ENCODE results near the gene RSPRY1. TPM values are rescaled to one million over a fixed set of nuclear protein-coding genes. Genes with fewer than 3 reads are reported as not detected.
A peak's percentile ranks its signal among the peaks of the same experiment; 100 is the strongest.

Gene RSPRY1
- total RNA-seq, 1 donor from 2014 or later, result 46.6 TPM

DNA sequence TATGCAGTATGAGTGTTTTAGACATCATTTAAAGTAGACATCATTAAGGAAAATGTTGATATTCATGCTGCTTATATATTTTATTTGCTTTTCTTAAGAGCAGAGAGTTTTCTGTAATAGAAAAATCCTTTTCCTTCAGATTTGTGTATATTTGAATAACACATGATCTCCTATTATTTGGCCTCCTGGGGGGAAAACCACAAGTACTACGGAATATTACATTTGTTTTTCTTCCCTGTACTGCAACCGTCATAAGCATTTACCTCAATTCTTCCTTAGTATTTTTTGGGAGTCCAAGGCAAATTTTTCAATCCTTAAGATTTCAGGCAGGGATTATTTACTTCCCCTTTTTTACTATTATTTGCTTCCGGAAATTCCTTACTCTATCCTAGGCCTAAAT, 6.0 kb downstream of the RSPRY1 start:
- H3K27ac Mint-ChIP-seq, result no peak overlapping the region
- no peaks in the 10 kb centered on the region for H3K9me3 ChIP-seq (ENCODE audit: low read depth)
- no peak for TF ChIP-seq EZH2 (IDR thresholded peaks at IDR 0.05)
- TF ChIP-seq, protein P1, sequence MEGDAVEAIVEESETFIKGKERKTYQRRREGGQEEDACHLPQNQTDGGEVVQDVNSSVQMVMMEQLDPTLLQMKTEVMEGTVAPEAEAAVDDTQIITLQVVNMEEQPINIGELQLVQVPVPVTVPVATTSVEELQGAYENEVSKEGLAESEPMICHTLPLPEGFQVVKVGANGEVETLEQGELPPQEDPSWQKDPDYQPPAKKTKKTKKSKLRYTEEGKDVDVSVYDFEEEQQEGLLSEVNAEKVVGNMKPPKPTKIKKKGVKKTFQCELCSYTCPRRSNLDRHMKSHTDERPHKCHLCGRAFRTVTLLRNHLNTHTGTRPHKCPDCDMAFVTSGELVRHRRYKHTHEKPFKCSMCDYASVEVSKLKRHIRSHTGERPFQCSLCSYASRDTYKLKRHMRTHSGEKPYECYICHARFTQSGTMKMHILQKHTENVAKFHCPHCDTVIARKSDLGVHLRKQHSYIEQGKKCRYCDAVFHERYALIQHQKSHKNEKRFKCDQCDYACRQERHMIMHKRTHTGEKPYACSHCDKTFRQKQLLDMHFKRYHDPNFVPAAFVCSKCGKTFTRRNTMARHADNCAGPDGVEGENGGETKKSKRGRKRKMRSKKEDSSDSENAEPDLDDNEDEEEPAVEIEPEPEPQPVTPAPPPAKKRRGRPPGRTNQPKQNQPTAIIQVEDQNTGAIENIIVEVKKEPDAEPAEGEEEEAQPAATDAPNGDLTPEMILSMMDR (IDR thresholded peaks at IDR 0.05), result no peak
- no peak for TF ChIP-seq EZH2phosphoT487 (IDR thresholded peaks at IDR 0.05)
- H3K4me1 Mint-ChIP-seq, result peaks cover 29% of the 10 kb centered on the region
- peaks cover 19% of the 10 kb centered on the region for H3K36me3 Mint-ChIP-seq
- H3F3A ChIP-seq (ENCODE audit: low read depth), result peaks cover 4% of the 10 kb centered on the region
- no peak overlapping the region for H3K4me3 ChIP-seq
- no peak overlapping the region for H2AFZ ChIP-seq (replicated peaks)
- H3K9me3 Mint-ChIP-seq, result no peaks in the 10 kb centered on the region
- peaks cover 8% of the 10 kb centered on the region for H3K4me1 ChIP-seq
- H4K20me1 ChIP-seq (ENCODE audit: low read depth), result peaks cover 38% of the 10 kb centered on the region
- H3K27me3 ChIP-seq, result no peaks in the 10 kb centered on the region
- peaks cover 100% of the 10 kb centered on the region for H3K79me2 ChIP-seq (ENCODE audit: low read depth)
- DNase-seq (ENCODE audit: low spot score), result no peak
- H3K36me3 ChIP-seq, result no peaks in the 10 kb centered on the region
- H3K27ac ChIP-seq, result no peak overlapping the region
- no peak overlapping the region for H3K4me2 ChIP-seq
- no peaks in the 10 kb centered on the region for H3K27me3 Mint-ChIP-seq (ENCODE audit: insufficient read depth, low read depth)
- H3K4me3 Mint-ChIP-seq, result no peak overlapping the region
- H3K9ac ChIP-seq, result no peak overlapping the region

DNA sequence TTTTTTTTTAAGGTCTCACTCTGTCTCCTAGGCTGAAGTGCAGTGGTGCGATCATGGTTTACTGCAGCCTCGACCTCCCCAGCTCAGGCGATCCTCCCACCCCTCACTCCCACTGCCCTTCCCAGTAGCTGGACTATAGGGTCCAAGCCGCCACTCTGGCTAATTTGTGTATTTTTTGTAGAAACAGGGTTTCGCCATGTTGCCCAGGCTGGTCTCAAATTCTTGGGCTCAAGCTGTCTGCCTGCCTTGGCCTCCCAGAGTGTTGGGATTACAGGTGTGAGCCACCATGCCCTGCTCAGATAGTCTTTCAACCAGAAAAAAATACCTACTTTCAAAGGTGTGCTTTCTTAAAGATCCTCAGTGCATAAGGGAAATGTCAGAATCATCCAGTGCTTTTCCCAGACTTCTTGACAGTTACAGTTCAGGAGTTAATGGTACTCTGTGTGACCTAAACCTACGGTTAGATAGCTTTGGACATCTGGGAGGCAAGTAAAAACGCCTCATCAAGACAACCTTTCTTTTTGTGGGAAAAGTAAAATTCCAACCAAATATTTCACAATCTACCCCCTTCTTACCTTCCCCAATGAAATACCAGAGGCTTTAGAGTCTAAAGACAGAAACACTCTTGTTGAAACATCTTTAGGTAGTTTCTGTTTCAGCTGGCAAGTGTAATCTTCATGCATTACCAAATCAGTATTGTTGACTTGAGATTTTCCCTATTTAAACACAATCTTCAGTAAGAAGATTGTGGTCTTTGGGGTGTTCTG, 6.8 kb downstream of the RSPRY1 start:
- Histone ChIP-seq H3F3A (ENCODE audit: low read depth) (no peaks in the 10 kb centered on the region), H4K20me1 (ENCODE audit: low read depth) (peaks cover 31% of the 10 kb centered on the region), H3K9ac (no peak overlapping the region), H3K36me3 (no peaks in the 10 kb centered on the region), H3K4me3 (no peak overlapping the region), H2AFZ (replicated peaks) (no peak overlapping the region), H3K79me2 (ENCODE audit: low read depth) (peaks cover 100% of the 10 kb centered on the region), H3K4me1 (peaks cover 2% of the 10 kb centered on the region), H3K27ac (no peak overlapping the region), H3K9me3 (ENCODE audit: low read depth) (no peaks in the 10 kb centered on the region), H3K27me3 (no peaks in the 10 kb centered on the region), H3K4me2 (no peak overlapping the region)
- DNase-seq (ENCODE audit: low spot score), result no peak
- no peak overlapping the region for H3K27ac Mint-ChIP-seq
- no peaks in the 10 kb centered on the region for H3K9me3 Mint-ChIP-seq
- H3K36me3 Mint-ChIP-seq, result peaks cover 19% of the 10 kb centered on the region
- TF ChIP-seq, protein P1 (IDR thresholded peaks at IDR 0.05), result no peak
- no peak for TF ChIP-seq EZH2 (IDR thresholded peaks at IDR 0.05)
- no peak for TF ChIP-seq EZH2phosphoT487 (IDR thresholded peaks at IDR 0.05)
- no peak overlapping the region for H3K4me3 Mint-ChIP-seq
- no peaks in the 10 kb centered on the region for H3K27me3 Mint-ChIP-seq (ENCODE audit: insufficient read depth, low read depth)
- H3K4me1 Mint-ChIP-seq, result peaks cover 25% of the 10 kb centered on the region

DNA sequence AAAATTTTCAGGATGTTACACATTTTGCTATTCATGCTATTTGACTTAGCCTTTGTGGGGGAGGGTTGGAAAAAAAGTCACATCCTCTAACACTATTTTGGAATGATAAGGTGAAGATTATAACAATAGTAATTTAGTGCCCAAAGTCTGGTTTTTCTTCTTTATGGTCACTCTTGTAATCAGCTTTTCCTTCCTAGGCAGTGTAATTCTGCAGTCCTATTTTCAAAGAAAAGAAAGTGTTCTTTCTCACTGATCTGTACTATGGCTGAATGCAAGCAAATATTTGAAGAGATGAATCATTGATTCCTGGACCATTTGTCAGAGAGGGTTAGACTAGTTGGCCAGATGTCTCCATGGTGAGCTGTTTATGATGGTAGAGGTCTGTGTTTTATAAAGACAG, 8.4 kb downstream of the RSPRY1 start:
- Mint-ChIP-seq H3K27me3 (ENCODE audit: insufficient read depth, low read depth) (no peaks in the 10 kb centered on the region), H3K4me3 (no peak overlapping the region), H3K36me3 (peaks cover 30% of the 10 kb centered on the region), H3K27ac (peak overlapping the region; percentile 33), H3K9me3 (peaks cover 13% of the 10 kb centered on the region), H3K4me1 (peaks cover 17% of the 10 kb centered on the region)
- no peak overlapping the region for H2AFZ ChIP-seq (replicated peaks)
- H3K9ac ChIP-seq, result no peak overlapping the region
- H3K4me1 ChIP-seq, result no peaks in the 10 kb centered on the region
- H3K4me2 ChIP-seq, result no peak overlapping the region
- H3K36me3 ChIP-seq, result no peaks in the 10 kb centered on the region
- H3K27ac ChIP-seq, result no peak overlapping the region
- H3F3A ChIP-seq (ENCODE audit: low read depth), result no peaks in the 10 kb centered on the region
- no peak overlapping the region for H3K4me3 ChIP-seq
- peaks cover 23% of the 10 kb centered on the region for H4K20me1 ChIP-seq (ENCODE audit: low read depth)
- H3K79me2 ChIP-seq (ENCODE audit: low read depth), result peaks cover 96% of the 10 kb centered on the region
- DNase-seq (ENCODE audit: low spot score), result no peak
- TF ChIP-seq EZH2 (IDR thresholded peaks at IDR 0.05) (no peak), EZH2phosphoT487 (IDR thresholded peaks at IDR 0.05) (no peak)
- TF ChIP-seq, protein P1 (IDR thresholded peaks at IDR 0.05), result no peak
- no peaks in the 10 kb centered on the region for H3K27me3 ChIP-seq
- no peaks in the 10 kb centered on the region for H3K9me3 ChIP-seq (ENCODE audit: low read depth)

All from neural progenitor cell (in vitro differentiated cells).